Activated CD8-positive, alpha-beta memory T cell treated with anti-CD3 and anti-CD28 coated beads, Interleukin-2, amount 50 U/mL, for 1 hour (primary cell): ENCODE measurements around the gene HMGXB3.
"Not testable (repeated sequence)": the region's sequence is repeated elsewhere in the genome, so short reads cannot be mapped to it uniquely, and the experiment has no call there.

Source experiments
- DNase-seq: peaks from one replicate; pipeline ENCODE4 v3.0.0-alpha.2; 2020; ENCODE audit errors: extremely low read depth

Gene HMGXB3

GRCh38 chr5:150068961-150069645 is 68.6 kb downstream of the HMGXB3 start:
- no peak for DNase-seq

GRCh38 chr5:150069672-150070627 is 69.4 kb downstream of the HMGXB3 start:
- DNase-seq, result no peak

DNA sequence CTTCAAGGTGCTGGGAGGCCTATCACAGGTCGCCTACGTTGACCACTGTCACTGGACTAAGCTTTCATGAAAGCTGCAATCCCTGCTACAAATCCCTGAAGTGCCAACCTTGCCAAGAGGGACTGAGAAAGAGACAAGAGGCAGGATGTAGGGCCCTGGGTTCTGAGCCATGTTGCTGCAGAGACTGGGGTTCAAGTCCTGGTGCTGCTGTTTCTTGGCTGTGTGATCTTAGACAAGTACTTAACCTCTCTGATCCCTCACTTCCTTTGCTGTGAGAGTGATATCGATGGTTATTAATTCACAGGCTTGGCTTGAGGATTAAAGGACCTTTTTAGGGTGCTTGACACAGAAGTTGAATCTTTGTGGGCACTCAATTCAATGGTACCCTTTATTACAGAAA is 70.3 kb downstream of the HMGXB3 start:
- DNase-seq, result no peak

- no peak for DNase-seq
These were observed 72.6 kb downstream of the HMGXB3 start for GRCh38 chr5:150073086-150073625.

GRCh38 chr5:150073677-150074076 is 73.1 kb downstream of the HMGXB3 start:
- DNase-seq, result no peak

DNA sequence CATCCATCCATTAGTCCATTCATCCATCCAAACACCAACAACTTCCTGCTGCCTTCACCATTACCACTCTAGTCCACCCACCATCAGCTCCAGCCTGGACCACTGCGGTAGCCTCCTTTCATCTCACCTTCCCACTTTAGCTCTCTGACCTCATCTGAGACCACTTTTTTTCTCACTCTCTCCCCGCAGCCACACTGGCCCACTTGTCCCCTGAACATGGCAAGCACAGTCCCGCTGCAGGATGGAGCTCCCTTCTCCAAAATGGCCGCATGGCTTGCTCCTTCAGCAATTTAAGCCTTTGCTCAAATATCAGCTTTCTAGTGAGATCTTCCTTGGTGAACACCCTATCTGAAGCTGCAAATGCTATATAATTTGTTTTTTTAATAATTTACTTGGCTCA is 74.7 kb downstream of the HMGXB3 start:
- no peak for DNase-seq

DNA sequence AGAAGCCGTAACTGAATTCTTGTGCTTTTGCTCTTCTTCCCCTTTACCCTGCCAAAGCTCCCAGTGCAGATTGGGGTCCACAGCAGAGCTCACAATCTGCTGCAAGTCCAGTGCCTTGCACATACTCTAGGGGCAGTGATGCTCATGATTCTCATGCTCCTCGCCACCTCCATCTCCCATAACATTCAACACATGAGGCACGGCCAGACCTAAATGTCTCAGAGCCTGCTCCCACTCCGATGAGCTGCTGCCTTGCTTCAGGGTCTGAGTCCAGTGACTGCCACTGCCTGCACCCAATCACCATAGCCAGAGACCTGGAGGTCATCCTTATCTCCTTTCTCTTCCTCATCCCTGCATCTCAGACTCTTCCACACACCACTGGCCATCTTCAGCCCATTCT is 75.3 kb downstream of the HMGXB3 start:
- DNase-seq, result no peak

DNA sequence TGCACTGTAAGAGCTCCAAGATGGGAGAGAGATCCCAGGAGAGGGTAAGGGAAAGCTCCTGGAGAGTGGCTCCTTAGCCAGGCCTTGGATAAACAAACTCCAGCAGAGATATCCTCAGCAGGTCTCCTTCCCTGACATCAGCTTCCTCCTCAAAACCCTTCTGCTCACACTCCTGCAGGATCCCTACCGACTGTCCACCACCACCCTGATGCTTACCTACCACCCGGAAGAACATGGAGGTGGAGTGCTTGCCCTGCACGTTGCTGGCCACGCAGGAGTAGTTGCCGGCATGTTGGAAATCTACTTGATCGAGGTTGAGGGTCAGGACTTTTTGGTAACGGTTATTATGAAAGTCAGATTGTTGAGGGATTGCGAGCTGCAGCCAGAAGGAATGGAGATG is 76.5 kb downstream of the HMGXB3 start:
- DNase-seq, result no peak

DNA sequence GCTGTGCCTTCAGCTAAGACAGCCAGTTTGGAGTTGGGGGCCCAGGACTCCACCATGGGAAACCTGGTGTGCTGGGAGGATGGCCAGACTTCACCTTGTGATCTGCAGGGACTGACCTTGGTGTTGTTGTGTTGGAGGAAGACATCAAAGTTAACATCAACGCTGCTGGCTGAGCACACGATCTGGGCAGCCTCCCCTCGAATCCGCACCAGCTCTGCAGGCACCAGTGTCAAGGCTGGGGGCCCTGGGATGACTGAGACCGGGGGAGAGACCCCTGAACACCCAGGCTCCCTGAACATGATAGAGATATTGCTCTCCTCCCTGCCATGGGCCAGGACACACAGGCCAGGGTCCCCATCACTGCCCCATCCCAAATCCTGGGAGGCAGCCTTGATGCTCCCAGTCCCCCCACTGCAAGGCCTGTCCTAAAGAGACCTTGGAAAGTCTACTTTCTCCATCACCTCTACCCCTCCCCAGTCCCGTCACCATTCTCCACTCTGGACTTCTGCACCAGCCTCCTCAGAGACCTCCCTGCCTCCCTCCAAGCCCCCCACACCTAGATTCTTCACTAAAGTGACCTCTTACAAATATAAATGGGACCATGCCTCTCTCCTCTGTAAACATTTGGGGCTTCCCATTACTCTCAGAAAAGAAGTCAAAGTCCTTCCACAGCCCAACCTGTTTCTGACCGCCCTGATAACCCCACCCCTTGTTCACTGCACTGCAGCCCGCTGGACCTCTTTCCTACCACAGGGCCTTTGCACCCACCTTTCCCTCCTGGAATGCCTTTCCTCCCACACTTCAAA is 77.7 kb downstream of the HMGXB3 start:
- DNase-seq, result no peak

DNA sequence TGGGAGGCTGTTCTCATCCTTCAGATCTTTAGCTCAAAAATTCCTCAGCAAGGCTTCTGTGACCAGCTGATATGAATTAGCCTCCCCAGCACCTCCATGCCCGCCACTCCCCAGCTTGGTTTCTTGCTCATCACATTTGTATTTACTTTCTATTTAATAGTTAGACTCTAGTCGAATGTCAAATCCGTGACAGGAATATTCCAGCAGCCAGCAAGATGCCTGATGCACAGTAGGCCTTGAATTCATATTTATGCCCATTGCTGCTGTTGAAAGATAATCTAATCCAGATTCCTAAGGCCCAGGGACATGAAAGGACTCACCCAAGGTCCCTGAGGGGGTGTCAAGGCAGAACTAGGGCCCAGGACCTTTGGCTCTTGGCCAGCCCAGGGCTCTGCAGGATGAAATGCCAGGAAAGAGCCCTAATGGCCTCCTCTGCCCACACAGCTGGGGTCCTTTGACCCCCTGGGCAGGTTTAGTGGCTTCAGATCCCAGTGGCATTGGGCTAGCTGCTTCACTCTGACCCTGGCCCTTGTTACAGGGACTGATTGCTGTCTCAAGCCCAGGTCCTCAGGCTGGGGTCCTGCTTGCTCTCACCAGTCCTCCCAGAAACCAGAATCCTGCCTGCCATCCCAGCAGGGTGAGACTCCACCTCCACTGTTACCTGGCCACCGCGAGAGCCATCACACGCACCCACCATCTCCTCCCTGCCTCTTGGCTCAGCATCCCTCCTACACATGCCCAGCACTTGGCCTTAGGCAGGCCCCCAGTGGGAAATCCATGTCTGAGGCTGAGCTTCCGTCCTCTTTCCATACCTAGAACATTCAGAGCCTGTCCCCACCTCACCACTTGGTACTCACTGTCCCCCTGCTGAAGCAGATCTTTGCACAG is 78.5 kb downstream of the HMGXB3 start:
- DNase-seq, result no peak

DNA sequence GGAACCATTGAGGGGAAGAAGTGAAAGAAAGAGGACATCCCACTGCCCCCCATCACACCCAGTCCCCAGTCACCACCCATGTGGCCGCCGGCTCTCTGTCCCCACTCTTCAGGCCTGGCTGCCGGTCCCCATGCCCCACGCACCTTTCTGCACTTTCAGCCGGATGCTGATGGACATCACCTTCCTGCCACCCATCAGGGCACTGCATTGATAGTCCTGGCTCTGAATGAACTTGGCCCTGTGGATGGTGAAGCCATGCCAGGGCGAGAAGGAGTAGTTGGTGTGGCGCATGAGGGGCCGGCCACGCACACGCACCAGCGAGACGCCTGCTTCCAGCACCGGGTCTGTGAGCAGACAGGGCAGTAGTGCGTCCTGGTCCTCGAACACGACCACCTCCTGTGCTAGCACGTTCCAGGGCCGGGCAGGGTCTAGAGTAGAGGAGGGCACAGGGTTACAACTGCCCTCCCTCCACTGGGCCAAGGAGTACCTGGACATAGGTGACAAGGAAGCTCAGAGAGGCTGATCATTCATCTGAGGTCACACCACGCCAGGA is 79.4 kb downstream of the HMGXB3 start:
- DNase-seq, result no peak

GRCh38 chr5:150080696-150081435 is 80.3 kb downstream of the HMGXB3 start:
- DNase-seq, result no peak

DNA sequence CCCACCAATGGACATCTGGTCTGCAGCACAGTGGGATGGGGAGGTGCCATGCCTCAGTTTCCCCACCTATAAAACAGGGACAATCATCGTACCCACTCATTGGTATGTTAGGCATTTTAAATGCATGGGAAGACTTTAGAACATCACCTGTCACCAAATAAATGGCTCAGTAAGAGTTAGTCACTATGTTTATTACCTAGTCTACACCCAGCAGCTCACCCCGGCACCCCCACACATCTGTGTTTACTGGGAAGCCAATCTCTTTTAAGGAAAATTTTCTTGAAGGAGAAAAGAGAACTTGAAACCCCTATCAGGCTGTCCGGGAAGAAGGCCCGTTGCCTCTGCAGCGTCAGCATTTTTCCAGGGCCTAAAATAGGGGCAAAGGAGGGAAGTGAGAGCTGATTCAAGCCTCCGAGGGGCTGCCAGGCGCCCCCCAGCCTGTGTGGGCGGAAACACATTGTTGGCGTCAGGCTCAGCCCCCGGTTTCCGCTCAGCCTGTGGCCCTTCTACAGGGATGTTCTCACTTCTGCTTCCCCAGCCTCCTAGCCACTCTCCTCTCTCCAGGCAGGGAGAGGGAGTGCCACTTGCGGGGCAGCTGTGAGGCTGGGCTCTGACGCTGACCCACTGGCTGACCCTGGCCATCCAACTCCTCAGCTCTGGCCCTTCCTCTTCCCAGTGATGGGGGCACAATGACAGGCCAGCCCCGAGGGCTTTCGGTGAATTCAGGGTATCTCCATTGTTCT is 81.2 kb downstream of the HMGXB3 start:
- DNase-seq, result no peak

- no peak for DNase-seq
These were observed 81.8 kb downstream of the HMGXB3 start for GRCh38 chr5:150082374-150082773.

DNA sequence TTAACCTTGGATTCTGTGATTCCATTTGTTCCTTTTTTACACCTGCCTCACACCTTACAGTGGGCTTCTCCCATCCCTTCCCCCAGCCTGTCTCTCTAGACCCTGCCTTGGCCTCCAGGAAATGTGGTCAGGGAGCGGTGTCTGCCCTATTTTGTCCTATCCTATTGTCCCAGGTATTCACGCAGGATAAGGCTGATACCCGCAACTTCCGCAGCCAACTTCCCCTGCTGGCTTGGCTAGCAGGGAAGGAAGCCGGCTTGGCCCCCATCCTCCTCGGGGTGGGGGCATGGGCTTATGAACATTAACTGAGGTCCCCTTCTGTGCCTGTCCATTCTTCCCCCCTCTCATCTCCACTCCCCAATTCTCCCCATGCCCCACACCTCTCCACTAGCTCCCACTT is 82.3 kb downstream of the HMGXB3 start:
- DNase-seq, result no peak

DNA sequence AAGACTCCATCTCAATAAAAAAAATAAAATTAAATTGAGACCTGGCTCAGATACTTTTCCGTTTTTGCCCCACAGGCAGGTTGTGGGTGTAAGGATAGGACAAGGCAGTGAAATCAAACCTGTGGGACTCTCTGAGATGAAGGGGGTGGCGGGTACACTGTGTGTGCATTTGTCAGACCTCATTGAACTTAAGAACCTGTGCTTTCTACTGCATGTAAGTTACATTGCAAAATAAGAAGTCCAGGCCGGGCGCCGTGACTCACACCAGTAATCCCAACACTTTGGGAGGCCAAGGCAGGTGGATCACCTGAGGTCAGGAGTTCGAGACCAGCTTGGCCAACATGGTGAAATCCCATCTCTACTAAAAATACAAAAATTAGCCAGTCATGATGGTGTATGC is 84.2 kb downstream of the HMGXB3 start:
- DNase-seq, result not testable (repeated sequence)

GRCh38 chr5:150085191-150085912 is 84.8 kb downstream of the HMGXB3 start:
- DNase-seq, result no peak

GRCh38 chr5:150085950-150086715 is 85.6 kb downstream of the HMGXB3 start, which contains the start of gene CSF1R:
Gene CSF1R (minus strand): TSS chr5:150086554. CDS start chr5:150086427, 127 bp downstream.
- DNase-seq, result no peak
